ENCODE results near the gene LDAH.

- no peak for TF ChIP-seq REST (IDR thresholded peaks at IDR 0.05; ENCODE audit: insufficient read depth in 1 of 2, low read depth in 2 of 2, low read length in 1 of 2)
- TF ChIP-seq CTCF (IDR thresholded peaks at IDR 0.05) = no peak
Observed at GRCh38 chr2:20667531-20668401, 155.1 kb downstream of the LDAH start.

Data from Panc1 (cell line).